Mesenteric fat pad (tissue), 1 donor: ENCODE results near the gene LHX2. TPM values are rescaled to one million over a fixed set of nuclear protein-coding genes. Genes with fewer than 3 reads are reported as not detected.
"Not testable (repeated sequence)": the region's sequence is repeated elsewhere in the genome, so short reads cannot be mapped to it uniquely, and the experiment has no call there.

Experiments used
- DNase-seq: peaks from one replicate; pipeline ENCODE4 v3.0.0-alpha.2; 2020; ENCODE audit warnings: low spot score
- long read RNA-seq: library from polyadenylated mRNA; unstranded; transcript quantifications from one replicate; pipeline ENCODE4 v2.0.0, GENCODE V29; 2020
- total RNA-seq: library from RNA; stranded (reverse); fragmentation: NEBNext Ultra II Directional; extraction: Animal tissue kit (Norgen Biotek cat#: 25700); gene quantifications from one replicate; pipeline ENCODE4 v1.2.1, GENCODE V29; 2021
- donor health status: DM: yes; HTN: yes; CAD: no.

Gene LHX2, protein sequence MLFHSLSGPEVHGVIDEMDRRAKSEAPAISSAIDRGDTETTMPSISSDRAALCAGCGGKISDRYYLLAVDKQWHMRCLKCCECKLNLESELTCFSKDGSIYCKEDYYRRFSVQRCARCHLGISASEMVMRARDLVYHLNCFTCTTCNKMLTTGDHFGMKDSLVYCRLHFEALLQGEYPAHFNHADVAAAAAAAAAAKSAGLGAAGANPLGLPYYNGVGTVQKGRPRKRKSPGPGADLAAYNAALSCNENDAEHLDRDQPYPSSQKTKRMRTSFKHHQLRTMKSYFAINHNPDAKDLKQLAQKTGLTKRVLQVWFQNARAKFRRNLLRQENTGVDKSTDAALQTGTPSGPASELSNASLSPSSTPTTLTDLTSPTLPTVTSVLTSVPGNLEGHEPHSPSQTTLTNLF
- 0.80 TPM for total RNA-seq
- long read RNA-seq, result 0 reads

DNA sequence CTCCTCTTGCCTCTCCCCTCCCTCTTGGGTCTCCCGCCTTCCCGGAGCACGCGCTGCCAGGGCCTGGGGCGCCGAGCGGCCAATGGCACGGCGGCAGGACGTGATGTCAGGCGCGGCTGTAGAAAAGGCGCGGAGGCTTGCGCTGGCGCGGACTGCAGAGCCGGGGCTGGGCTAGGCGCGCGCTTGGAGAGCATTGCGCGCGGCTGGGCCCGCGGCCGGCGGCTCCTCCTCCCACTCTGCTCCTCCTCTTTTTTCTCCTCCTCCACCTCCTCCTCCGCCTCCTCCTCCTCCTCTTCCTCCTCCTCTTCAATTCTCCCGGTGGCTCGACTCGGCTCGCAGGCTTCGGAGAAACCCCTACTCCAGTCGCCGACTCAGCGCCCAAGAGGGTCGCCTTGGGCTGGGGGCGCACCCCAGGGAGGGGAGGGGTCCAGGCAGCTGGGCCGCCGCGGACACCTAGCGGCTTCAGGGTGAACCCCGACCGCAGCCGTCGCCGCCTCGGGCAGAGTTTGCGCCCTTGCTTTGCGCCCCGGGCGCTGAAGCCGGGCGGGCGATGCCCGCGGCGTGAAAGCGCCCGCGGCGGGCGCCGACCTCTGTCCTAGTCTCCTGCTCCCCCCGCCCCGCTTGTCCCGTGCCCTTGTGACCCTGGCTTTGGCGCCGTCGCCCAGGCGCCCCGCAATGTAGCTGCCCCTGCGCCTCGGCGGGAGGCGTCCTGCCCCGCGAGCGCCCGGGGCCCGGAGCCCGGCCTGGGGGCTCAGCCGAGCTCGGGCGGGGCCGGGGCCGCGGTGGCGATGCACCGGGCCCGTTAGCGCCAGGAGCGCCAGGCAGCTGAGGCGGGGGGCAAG lies at the start of gene LHX2:
TSS of gene LHX2 (plus strand) at position 309 of the 842 bp plus-strand sequence. CDS start 581 bp downstream, outside the sequence.
- no peak for DNase-seq

DNA sequence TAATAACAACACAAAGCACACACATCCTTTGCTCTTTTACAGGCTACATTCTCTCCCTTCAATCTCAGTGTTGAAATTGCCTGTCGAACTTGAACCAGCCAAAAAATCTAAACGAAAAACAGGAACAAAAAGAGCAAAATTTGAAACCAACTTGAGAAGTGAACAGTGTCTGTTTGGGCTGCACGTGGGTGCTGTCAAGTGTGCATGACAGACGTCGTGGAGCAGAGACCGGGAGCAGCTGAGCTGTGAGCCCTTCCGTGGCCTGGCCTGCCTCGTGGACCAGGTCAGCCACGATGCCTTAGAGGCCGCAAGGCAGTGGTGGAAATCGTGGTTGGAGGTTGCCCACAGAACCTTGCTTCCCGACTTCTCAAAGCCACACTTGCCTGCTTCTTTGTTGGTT lies 46.8 kb upstream of the LHX2 start:
- DNase-seq, result no peak

DNA sequence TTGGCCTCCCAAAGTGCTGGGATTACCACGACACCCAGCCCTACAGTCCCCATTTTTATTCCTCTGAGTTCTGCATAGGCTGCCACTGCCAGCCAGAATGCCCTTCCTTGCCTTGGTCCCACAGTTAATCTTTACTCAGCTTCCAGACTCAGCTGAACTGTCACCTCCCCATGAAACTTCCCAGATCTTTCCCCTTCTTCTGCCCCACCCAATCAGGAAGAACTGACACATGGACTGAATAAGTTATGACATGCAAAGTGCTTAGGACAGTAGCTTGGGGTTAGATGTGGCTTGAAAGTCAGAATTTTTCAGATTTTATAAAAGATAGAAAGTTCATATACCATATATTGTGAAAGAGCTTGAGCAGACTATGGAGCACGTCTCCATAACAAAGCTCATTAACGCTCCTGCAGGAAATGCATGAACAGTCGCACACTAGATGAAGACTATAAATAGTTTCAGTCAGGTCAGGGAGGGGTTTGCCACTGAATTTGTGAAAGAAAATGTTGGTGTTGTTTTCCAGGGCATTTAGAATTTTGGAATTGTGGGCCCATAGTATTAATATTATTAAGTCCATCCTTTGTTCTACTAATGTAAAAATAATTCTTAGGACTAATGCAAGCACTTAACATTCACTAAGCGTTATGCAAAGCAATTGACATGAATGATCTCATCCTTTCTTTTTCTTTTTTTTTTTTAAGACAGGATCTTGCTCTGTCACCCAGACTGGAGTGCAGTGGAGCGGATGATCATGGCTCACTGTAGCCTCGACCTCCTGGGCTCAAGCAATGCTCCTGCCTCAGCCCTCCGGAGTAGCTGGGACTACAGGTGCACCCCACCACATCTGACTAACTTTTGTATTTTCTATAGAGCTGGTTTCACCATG lies 45.5 kb upstream of the LHX2 start:
- no peak for DNase-seq

DNA sequence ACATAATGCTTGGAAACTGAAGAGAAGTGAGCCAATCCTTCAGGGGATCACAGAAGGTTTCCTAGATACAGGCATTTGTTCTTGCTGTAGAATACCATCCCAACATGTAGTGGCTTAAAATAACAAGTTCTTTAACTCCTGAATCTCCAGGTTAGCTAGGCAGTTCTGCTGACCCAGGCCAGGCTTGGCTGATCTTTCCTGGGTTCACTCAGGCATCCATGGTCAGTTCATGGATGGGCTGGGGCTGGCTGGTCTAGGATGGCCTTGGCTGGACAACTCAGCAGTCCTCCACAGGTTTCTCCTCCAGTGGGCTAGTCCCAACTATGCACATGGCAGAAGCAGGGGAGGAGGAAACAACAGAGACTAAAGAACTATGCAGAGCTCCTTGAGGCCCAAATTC lies 44.2 kb upstream of the LHX2 start:
- DNase-seq, result no peak

DNA sequence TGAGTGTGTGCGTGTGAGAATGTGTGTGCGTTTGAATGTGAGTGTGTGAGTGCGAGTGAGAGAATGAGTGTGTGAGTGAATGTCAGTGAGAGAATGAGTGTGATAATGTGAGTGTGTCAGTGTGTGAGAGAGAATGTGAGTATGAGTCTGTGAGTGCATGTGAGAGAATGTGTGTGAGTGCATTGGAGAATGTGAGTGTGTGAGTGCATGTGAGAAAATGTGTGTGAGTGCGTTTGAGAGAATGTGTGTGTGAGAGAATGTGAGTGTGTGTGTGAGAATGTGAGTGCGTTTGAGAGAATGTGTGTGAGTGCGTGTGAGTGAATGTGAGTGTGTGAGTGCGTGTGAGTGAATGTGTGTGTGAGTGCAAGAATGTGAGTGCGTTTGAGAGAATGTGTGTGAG lies 39.0 kb upstream of the LHX2 start:
- no peak for DNase-seq

DNA sequence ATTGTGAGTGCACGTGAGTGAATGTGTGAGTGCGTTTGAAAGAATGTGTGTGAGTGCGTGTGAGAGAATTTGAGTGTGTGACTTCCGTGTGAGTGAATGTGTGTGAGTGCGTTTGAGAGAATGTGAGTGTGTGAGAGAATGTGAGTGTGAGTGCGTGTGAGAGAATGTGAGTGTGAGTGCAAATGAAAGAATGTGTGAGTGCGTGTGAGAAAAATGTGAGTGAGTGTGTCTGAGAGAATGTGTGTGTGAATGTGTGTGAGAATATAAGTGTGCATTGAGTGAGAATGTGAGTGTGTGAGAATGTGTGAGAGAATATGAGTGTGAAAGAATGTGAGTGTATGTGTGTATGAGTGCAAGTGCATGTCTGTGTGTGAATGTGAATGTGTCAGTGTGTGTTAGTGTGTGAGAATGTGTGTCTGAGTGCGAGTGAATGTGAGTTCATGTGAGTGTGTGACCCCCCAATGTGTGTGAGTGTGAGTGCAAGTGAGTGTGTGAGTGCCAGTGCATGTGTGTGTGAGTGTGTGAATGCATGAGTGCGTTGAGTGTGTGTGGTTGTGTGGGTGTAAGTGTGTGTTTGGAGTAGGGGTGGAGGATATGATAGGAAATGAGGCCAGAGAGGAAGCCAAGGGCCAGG lies 37.9 kb upstream of the LHX2 start:
- no peak for DNase-seq

DNA sequence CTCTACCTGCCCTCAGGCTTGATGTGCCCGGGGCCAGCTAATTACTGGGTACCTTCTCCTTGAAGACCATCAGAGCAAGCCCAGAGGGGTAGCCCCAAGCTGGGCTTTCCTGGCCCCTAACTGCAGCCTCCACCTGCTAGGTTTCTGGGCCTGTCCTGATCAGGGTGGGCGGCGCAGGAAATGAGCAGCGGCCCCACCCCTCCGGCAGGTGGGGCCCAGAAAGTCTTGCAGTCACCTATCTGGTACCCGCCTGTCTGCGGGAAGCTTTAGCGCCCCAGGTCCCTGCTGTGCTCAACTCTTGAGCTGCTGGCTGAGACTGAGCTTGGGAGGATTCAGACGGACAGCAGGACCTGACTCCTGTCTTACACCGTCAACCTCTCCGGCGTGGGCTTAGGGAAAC lies 37.1 kb upstream of the LHX2 start:
- no peak for DNase-seq

DNA sequence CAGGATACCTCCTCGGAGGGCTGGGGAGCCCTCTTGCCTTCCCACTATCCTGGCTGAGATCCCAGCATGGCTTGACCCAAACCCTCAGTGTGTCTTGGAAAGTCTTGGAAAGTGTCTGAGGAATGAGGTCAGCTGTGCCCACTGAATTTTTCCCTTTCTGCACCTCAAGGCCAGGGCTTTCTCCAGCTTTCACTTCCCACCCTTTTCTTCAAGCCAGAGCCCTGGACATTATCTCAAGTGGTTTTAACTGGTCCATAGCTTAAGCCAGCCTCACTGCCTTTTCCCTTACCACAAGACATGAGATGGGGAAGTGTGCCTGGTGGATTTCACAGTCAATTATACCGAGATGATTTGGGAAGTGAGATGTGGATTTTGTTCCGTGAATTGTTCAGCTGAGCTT lies 35.7 kb upstream of the LHX2 start:
- DNase-seq, result no peak

DNA sequence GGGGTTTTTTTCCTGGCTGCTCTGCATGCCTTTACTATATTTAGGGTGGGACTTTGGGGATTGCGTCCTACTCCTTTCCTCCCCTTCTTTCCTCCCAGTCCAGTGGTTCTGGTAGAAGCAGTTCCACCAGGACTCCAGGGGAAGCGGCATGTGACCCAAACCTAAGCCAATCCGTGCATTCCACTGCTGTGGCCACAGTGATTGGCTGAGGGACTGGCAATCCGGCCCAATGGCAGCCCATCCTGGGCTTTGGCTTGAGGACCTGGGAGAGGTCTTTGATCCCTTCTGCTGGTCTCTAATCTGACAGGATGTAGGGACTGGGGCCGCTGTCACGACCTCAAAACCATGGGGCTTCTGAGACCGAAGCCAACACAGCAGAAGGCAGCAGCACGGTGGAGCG lies 35.0 kb upstream of the LHX2 start:
- not testable (repeated sequence) for DNase-seq

DNA sequence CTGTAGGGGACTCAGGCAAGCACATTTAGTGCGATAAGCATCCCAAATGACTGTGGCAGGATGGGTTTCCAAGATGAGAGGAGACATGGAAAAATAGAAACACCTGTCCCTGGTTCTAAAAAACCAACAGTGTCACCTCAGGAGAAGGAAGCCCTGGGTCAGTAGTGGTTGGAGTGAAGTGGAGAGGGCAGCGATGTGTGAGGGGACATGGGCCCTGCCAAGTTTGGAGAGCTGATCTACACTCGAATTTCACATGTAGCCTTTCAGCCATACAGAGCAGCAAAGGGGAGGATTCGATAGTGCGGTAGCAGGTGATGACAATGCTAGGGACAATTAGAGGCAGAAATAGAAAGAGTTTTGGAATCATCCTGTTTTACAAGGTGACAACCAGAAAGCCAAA lies 32.6 kb upstream of the LHX2 start:
- no peak for DNase-seq

DNA sequence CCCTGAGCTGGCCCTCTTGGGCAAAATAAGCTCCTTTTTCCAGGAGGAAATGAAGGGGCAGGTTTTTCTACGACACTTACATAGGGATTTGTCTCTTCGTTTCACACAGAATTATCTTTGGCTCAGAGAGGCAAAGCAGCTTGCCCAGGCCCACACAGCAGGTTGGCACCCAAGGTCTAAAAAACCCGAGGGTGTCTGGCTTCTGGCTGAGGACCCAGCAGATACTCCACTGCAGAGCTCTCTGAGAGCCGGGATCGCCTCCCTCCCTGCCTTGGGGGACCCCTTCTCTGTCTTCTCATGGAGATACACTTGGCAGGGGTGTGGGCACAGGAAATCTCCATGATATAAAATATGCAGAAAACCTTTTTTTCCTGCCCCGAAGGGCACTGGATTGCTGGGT lies 29.0 kb upstream of the LHX2 start:
- DNase-seq, result no peak

DNA sequence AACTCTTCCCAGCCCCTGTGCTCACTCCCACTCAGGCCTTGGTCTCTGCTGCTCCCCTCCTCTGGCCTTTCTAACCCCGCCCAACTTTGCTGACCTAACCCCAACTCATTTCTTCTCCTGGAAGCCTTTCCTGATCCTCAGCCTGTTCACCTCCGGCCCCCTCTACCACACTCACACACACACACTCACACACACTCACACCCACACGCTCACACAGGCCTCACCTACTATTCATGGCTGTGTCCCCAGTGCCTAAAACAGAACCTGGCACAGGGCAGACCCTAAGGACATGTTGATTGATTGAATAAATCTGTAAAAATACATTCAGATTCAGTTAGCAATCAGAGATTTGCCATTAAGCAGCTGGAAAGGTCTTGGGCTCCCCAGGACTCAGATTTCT lies 28.5 kb upstream of the LHX2 start:
- DNase-seq, result no peak

DNA sequence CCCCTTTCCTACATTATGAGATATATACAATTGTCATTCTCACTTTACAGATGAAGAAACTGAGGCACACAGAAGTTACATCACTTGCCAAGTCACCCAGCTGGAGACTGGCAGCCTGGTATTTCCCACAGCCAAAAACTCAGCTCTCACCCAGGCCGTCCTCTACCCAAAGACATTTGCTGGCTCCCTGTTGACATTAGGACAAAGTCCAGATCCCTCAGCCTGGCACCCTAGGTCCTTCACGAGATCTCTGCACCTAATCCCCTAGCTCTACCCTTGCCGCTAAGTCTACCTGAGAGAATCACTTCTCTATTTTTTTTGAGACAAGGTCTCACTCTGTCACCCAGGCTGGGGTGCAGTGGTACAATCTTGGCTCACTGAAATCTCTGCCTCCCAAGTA lies 26.8 kb upstream of the LHX2 start:
- no peak for DNase-seq

DNA sequence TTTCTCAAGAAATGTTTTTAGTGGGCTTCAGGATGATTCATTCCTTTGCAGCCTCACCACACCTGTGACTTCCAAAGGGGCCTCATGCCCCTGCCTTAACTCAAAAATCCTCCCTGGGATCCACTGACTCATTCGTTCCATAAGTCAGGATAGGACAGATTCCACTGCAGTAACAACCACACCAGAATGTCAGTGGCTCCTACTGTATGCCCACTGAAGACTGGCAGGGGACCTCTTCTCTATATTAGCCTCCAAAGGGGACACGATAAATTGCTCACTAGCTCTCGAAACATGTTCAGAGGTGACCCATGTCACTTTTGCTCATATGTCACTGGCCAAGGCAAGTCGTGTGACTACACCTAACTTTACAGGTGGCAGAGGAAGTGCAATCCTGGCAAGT lies 25.7 kb upstream of the LHX2 start:
- DNase-seq, result no peak

DNA sequence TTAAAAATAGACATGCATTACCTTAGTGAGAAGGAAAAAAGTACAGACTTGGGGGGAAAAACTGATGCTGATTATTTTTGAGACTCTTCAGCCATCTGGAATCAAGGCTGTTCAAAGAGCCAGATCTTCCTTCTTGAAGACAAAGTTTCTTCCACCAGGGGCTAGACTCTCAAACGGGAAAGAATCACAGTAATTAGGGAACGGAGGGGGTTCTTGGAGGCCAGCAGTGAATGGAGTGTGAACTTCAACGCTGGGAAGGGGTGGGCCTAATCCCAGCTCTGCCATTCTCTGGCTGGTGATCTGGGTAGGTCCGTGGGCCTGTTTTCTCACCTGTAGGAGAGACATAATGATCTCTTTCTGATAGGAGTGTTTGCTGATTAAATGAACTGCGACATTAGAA lies 21.1 kb upstream of the LHX2 start:
- no peak for DNase-seq

DNA sequence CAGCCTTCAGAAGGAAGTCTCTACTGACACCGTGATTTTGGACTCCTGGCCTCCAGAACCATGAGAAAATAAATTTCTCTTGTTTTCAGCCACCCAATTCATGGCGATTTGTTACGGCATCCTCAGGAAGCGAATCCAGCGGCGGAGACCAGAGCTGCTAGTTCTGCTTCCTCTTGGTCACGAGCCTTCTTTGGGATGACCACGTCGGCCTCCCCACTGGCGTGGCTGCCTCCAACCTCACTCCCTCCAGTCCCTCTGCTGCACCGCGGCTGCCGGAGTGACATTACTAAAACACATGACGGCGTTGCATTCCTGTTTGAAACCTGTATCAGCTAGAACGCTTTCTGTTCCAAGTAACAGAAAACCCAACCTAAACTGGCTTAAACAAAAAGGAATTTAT lies 18.9 kb upstream of the LHX2 start:
- not testable (repeated sequence) for DNase-seq

DNA sequence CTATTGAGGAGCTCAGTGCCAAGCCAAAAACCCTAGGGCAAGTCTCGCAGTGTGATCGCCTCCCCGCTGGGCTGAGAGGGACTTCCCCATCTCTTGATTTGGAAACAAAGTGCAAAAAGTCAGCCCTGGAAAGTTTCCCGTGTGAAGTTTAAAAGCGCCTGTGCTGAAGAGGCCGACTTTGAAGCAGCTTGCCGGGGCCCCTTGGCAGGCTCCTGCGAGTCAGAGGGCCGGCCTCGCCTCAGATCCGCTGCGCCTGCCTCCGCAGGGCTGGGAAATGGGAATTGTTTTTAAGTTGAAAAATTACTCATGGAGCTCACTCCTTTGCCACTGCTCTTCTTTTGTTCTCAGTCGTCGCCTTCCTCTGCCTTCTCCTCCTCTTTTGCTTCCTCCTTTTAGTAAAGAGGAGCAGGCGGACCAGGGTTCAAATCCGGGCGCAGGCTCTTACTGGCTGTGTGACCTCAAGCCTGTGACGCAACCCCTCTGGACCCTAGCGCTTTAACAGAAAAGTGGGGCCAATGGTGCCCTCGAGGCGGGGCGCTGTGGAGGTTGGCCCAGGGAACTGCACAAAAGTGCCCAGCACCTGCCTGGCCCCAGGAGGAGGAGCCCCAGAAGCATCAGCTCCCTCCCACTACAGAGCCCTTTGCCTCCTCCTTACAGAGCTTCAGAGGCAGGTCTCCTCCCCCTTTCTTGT lies 14.7 kb upstream of the LHX2 start:
- DNase-seq, result no peak

DNA sequence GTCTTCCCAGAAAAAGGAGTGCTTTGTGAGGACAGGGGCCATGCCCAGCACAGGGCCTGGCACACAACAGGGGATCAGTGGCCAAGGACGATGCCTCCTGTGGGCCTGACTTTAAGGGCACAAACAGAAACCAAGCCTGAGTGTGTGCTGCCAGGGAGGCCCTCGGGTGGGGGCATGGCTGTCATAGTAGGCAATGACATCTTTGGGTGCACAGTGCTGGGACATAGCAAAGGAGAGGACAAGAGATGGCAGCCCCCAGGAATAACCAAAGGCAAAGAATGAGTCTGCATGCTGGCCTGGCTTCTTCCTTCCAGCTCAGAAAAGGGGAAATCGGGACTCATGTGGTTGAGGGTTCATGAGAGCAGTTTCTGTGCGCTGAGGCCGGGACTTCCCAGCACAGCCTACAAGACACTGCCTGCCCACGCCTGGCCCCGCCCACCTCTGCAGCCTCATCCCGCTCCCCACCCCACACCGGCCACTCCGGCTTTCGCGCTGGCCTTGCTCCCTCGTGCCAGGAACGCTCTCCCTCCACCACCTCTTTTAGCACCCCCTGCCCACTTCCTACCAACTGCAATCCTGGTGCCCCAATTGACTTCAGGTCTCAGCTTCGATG lies 13.8 kb upstream of the LHX2 start:
- DNase-seq, result no peak

DNA sequence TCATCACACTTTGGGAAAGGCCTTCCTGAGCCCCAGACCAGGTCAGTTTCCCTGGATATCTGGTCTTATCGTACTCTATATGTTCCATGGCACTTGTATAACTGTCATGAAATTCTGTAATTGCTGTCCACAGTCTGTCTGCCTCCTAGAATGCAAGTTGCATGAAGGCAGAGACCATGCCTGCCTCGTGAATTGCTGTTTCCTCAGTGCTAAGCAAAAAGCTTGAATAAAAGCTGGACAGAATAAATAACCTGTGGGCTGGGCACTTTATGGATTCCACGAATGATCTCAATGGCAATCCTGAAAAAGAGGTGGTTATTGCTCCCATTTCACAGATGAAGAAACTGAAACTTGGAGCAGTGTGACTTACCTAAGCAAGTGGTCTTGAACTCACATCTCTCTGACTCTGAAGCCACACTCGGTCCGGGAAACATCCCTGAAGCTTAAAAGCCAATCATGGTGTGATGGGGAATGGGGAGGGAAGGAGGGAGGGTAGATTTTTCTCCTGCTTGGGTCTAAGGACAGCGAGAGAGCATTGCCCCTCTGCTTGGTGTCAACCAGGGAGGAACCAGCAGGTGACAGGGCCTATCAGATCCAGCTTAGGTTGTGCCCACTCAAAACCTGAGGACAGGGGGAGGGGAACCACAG lies 13.2 kb upstream of the LHX2 start:
- no peak for DNase-seq
